MM.1S (cell line): ENCODE results near the gene RNF32.

Source experiments
- DNase-seq: peaks from one replicate; pipeline ENCODE4 v3.0.0-alpha.2; 2015
- H2AFZ ChIP-seq: fragments of 300-600 bp; sonication (generic); 2 replicates; pipeline ENCODE4 v1.6.0; 2016; ENCODE audit warnings: antibody characterized with exemption, low read length
- H3F3A ChIP-seq: fragments of 300-600 bp; sonication (generic); 2 replicates; pipeline ENCODE4 v1.6.1; 2016; ENCODE audit warnings: mild to moderate bottlenecking, antibody characterized with exemption, low read length, moderate library complexity, mixed read lengths; ENCODE audit not compliant: insufficient read depth
- H3K27ac ChIP-seq: fragments of 300-600 bp; sonication (generic); 2 replicates; pipeline ENCODE4 v1.5.1; 2016; ENCODE audit warnings: mild to moderate bottlenecking, low read length
- H3K27me3 ChIP-seq: fragments of 300-600 bp; sonication (generic); replicated peaks from 2 replicates; pipeline ENCODE4 v1.6.0; 2016; ENCODE audit warnings: low read length; ENCODE audit not compliant: insufficient read depth
- H3K36me3 ChIP-seq: fragments of 300-600 bp; sonication (generic); replicated peaks from 2 replicates; pipeline ENCODE4 v1.6.1; 2016; ENCODE audit warnings: mild to moderate bottlenecking, low read length, mixed read lengths; ENCODE audit not compliant: insufficient read depth
- H3K4me1 ChIP-seq: fragments of 300-600 bp; sonication (generic); 2 replicates; pipeline ENCODE4 v1.6.1; 2016; ENCODE audit warnings: low read length, mixed read lengths
- H3K4me2 ChIP-seq: fragments of 300-600 bp; sonication (generic); 2 replicates; pipeline ENCODE4 v1.6.0; 2016; ENCODE audit warnings: low read depth, low read length
- H3K4me3 ChIP-seq: fragments of 300-600 bp; sonication (generic); 2 replicates; pipeline ENCODE4 v1.5.1; 2016; ENCODE audit warnings: low read length, mixed read lengths
- H3K79me2 ChIP-seq: fragments of 300-600 bp; sonication (generic); 2 replicates; pipeline ENCODE4 v1.6.1; 2016; ENCODE audit warnings: mixed run types, low read length, mixed read lengths
- H3K9ac ChIP-seq: fragments of 300-600 bp; sonication (generic); 2 replicates; pipeline ENCODE4 v1.6.1; 2016; ENCODE audit warnings: low read length, mixed read lengths
- H3K9me2 ChIP-seq: fragments of 300-600 bp; sonication (generic); replicated peaks from 2 replicates; pipeline ENCODE4 v1.6.1; 2016; ENCODE audit warnings: mild to moderate bottlenecking, low read length, mixed read lengths; ENCODE audit not compliant: insufficient read depth
- H3K9me3 ChIP-seq: fragments of 300-600 bp; sonication (generic); replicated peaks from 2 replicates; pipeline ENCODE4 v1.6.1; 2016; ENCODE audit warnings: mild to moderate bottlenecking, low read length, mixed read lengths; ENCODE audit not compliant: insufficient read depth
- H4K20me1 ChIP-seq: fragments of 300-600 bp; sonication (generic); 2 replicates; pipeline ENCODE4 v1.6.1; 2016; ENCODE audit warnings: mild to moderate bottlenecking, low read length, moderate library complexity, mixed read lengths; ENCODE audit not compliant: insufficient read depth
- EZH2 ChIP-seq: fragments of 300-600 bp; sonication (generic); optimal IDR thresholded peaks from 2 replicates; pipeline ENCODE3; 2017; ENCODE audit warnings: low read depth, mild to moderate bottlenecking, antibody characterized with exemption, low read length, mixed read lengths
- EZH2phosphoT487 ChIP-seq: fragments of 300-600 bp; sonication (generic); IDR thresholded peaks from 2 replicates; pipeline ENCODE4 v1.6.1; 2018; ENCODE audit warnings: antibody characterized with exemption, low read length
- TF ChIP-seq, protein P1 (sequence below): fragments of 300-600 bp; sonication (generic); IDR thresholded peaks from 2 replicates; pipeline ENCODE4 v1.5.1; 2016; ENCODE audit warnings: antibody characterized with exemption, low read length, mixed read lengths

RNF32 gene

GRCh38 chr7:156603629-156604028 lies 36.9 kb upstream of the RNF32 start:
- Histone ChIP-seq H3K79me2 (no peaks in the 10 kb centered on the region), H3K4me1 (no peaks in the 10 kb centered on the region), H3K4me2 (no peak overlapping the region), H3K9me2 (no peaks in the 10 kb centered on the region), H3K36me3 (no peaks in the 10 kb centered on the region), H2AFZ (no peak overlapping the region), H4K20me1 (no peaks in the 10 kb centered on the region), H3K27me3 (no peaks in the 10 kb centered on the region), H3F3A (no peaks in the 10 kb centered on the region), H3K9me3 (no peaks in the 10 kb centered on the region), H3K4me3 (no peak overlapping the region), H3K9ac (no peak overlapping the region), H3K27ac (no peak overlapping the region)
- no peak for DNase-seq
- TF ChIP-seq, protein P1, sequence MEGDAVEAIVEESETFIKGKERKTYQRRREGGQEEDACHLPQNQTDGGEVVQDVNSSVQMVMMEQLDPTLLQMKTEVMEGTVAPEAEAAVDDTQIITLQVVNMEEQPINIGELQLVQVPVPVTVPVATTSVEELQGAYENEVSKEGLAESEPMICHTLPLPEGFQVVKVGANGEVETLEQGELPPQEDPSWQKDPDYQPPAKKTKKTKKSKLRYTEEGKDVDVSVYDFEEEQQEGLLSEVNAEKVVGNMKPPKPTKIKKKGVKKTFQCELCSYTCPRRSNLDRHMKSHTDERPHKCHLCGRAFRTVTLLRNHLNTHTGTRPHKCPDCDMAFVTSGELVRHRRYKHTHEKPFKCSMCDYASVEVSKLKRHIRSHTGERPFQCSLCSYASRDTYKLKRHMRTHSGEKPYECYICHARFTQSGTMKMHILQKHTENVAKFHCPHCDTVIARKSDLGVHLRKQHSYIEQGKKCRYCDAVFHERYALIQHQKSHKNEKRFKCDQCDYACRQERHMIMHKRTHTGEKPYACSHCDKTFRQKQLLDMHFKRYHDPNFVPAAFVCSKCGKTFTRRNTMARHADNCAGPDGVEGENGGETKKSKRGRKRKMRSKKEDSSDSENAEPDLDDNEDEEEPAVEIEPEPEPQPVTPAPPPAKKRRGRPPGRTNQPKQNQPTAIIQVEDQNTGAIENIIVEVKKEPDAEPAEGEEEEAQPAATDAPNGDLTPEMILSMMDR = no peak
- TF ChIP-seq EZH2phosphoT487 (no peak), EZH2 (no peak)

DNA sequence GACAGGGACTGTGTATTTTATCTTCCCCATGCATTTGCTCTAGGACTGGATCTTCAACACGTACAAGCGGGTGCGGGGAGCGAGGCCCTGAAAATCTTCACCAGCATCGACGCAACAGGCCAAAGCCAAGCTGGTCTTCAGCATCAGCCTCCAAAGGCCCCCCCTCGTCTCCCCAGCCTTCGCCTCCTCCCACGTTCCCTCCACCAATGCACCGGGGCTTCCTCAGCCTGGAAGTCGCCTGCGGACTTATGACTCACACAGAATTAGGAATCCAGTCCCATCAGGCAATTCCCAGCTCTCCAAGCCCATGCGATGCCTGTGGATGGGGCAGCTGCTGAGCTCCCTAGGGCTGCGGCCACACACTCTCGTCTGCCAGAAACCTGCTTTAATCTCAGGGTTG lies 36.3 kb upstream of the RNF32 start:
- Histone ChIP-seq H3K9me2 (no peaks in the 10 kb centered on the region), H3K4me3 (no peak overlapping the region), H3K9me3 (no peaks in the 10 kb centered on the region), H3K4me2 (no peak overlapping the region), H3K4me1 (no peaks in the 10 kb centered on the region), H3K27me3 (no peaks in the 10 kb centered on the region), H3K27ac (no peak overlapping the region), H3K79me2 (no peaks in the 10 kb centered on the region), H2AFZ (no peak overlapping the region), H3K9ac (no peak overlapping the region), H3K36me3 (no peaks in the 10 kb centered on the region), H3F3A (no peaks in the 10 kb centered on the region), H4K20me1 (no peaks in the 10 kb centered on the region)
- TF ChIP-seq, protein P1 = no peak
- TF ChIP-seq EZH2phosphoT487 (no peak), EZH2 (no peak)
- no peak for DNase-seq

DNA sequence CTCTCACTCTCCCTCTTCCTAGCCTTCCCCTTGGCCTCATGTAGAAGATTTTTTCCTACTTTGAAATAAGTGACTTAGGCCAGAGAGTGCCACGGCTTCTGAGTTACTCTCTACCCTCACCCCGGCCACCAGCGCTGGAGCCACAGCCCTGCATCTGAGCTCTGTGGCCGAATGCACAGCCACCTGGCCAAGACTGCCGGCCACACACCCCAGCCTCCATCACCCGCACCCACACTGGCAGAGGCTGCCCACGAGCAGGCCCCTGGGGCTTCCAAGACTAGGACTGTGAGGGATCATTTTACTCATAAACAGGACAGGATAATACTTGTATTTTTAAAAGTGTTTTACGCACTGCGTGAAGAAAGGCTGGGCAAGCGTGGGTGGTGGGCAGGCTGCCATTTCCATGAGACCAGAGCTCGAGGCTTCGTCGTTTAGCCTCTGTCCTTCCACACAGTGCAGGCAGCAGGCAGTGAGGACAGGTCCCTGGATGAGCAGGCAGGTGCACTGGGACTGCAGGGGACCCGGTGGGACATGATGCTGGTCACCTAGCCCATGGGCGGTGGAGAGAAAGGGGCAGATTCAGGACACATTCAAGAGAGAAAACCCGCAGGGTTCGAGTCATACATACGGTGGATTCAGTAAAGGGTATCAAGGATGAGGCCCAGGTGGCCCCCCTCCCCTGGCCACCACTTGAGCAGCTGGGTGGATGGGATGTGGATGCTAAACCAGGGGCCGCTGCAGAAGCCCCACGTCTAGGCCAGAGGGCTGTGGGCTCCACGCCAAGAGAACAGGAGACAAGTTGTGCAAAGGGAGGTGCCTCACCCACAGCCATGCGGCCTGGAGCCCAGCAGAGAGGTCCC lies 35.5 kb upstream of the RNF32 start:
- Histone ChIP-seq H4K20me1 (no peaks in the 10 kb centered on the region), H3F3A (no peaks in the 10 kb centered on the region), H3K9me2 (no peaks in the 10 kb centered on the region), H3K4me3 (no peak overlapping the region), H3K27ac (no peak overlapping the region), H3K36me3 (no peaks in the 10 kb centered on the region), H3K4me2 (no peak overlapping the region), H3K9me3 (no peaks in the 10 kb centered on the region), H3K27me3 (0 out of 2 replicates have a peak, but pooled peaks cover 3% of the 10 kb centered on the region), H3K79me2 (no peaks in the 10 kb centered on the region), H2AFZ (no peak overlapping the region), H3K4me1 (no peaks in the 10 kb centered on the region), H3K9ac (no peak overlapping the region)
- DNase-seq = no peak
- TF ChIP-seq, protein P1 = no peak
- no peak for TF ChIP-seq EZH2
- TF ChIP-seq EZH2phosphoT487 = no peak
